ENCODE measurements around the gene CDH15. TPM values are rescaled to one million over a fixed set of nuclear protein-coding genes. Genes with fewer than 3 reads are reported as not detected.

The CDH15 gene
- total and polyA plus RNA-seq, 2 of the 13 experiments (the other 11 are each of a cell fraction or from before 2014, with no cell fraction given) = 0.74 to 2.2 TPM

GRCh38 chr16:89154390-89155183 is 17.0 kb upstream of the CDH15 start (continued):
- TF ChIP-seq RNF219 (CRISPR knock-in tag; IDR thresholded peaks at IDR 0.05) (no peak), DPF2 (CRISPR knock-in tag; IDR thresholded peaks at IDR 0.05; ENCODE audit: borderline replicate concordance, low read depth) (no peak), ZNF616 (CRISPR knock-in tag; IDR thresholded peaks at IDR 0.05; ENCODE audit: low read depth) (no peak), ZNF143 (CRISPR knock-in tag; IDR thresholded peaks at IDR 0.05) (no peak), ZNF225 (CRISPR knock-in tag; IDR thresholded peaks at IDR 0.05) (peak; percentile 17; the same call in 1 of the 2 replicates), MLXIP (CRISPR knock-in tag; IDR thresholded peaks at IDR 0.05; ENCODE audit: borderline replicate concordance) (no peak), PHF5A (CRISPR knock-in tag; IDR thresholded peaks at IDR 0.05; ENCODE audit: low read depth, unreplicated experiment) (no peak), ZNF784 (CRISPR knock-in tag; IDR thresholded peaks at IDR 0.05; ENCODE audit: borderline replicate concordance) (no peak), ZC3H13 (CRISPR knock-in tag; IDR thresholded peaks at IDR 0.05) (peak; percentile 17; the same call in 1 of the 2 replicates), ZBTB3 (CRISPR knock-in tag; IDR thresholded peaks at IDR 0.05; ENCODE audit: borderline replicate concordance, low read depth) (no peak), GATA4 (IDR thresholded peaks at IDR 0.05; ENCODE audit: borderline replicate concordance, low read depth) (no peak), ZNF407 (CRISPR knock-in tag; IDR thresholded peaks at IDR 0.05; ENCODE audit: not compliant biosample characterization) (no peak), YEATS4 (CRISPR knock-in tag; IDR thresholded peaks at IDR 0.05; ENCODE audit: borderline replicate concordance) (no peak)
